ENCODE results near the gene PTPRD.

- TF ChIP-seq POLR2A (IDR thresholded peaks at IDR 0.05; ENCODE audit: low read depth, low read length) (no peak), POLR2AphosphoS5 (IDR thresholded peaks at IDR 0.05; ENCODE audit: low read depth, low read length) (no peak)
These were observed 1222.9 kb downstream of the PTPRD start for GRCh38 chr9:9389904-9390303.

Measured in GM12892 (cell line).